ENCODE data around the gene KDM5A. TPM values are rescaled to one million over a fixed set of nuclear protein-coding genes. Genes with fewer than 3 reads are reported as not detected.

The KDM5A gene
- total RNA-seq, 2 donors from 2014 or later, result 85.9 to 86.1 TPM

DNA sequence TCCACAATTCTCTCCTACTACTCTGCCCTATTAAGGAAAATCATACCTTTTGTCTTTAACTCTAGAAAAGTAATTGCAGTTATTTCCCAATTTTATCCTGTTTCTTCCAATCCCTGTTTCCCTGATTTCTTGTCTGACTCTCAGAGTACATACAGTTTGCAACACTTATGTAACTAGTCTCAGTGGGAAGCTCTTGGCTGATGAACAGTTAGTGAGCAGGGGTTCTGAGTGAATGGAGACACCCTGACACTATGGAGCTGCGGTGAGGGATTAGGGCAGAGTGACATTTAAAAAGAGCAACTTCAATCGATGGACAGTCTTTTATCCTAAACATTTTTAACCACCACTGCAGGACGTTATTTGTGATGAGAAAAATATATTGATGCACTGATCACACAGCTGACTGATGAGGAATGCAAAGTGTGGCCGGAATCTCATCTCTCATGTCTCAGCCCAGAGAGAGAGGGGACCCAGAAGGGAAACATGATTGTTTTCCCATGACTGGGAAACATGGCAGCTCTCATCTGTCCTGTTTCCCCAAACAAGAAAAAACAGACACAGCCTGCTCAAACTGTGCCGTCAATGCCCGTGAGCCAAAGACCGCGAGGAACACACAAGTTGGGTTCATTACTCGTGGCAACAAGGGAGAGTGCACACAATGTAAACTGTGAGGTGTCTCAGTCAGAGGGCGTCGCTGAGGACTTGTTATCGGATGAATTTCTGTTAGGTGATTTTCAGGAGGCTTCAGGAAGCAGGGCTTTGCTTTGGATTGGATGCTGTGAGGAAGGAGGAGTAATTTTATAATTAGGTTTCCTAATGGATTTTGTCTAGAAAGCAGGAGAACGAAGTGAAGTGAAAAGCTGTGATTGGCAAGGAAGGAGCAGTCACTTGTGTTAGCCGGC lies 121.3 kb downstream of the KDM5A start:
- H3K36me3 Mint-ChIP-seq, result no peaks in the 10 kb centered on the region
- H3K27ac Mint-ChIP-seq, result no peak overlapping the region
- ATAC-seq, result no peak
- no peaks in the 10 kb centered on the region for H3K9me3 Mint-ChIP-seq
- no peak for DNase-seq (ENCODE audit: low spot score in 2 of 2)

DNA sequence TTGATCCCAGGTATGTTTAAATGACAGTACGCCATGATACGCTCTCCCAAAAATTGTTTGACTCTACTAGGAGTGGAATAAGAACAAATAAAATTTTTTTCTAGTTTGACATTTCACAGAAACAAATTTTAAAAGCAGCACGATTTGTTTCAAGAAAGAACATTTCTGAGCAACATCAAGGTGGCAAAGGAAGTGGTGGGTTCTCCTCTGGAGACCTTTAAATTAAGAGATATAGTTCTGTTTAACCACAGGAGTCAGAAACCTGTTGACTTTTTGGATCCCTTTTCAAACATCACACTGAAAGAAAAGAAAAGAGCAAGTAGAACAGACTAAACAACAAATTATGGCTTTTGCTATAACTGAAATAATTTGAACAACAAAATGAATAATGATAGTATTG lies 124.0 kb downstream of the KDM5A start:
- ATAC-seq (no peak), DNase-seq (ENCODE audit: low spot score in 2 of 2) (no peak)
- H3K9me3 Mint-ChIP-seq, result no peaks in the 10 kb centered on the region
- no peaks in the 10 kb centered on the region for H3K36me3 Mint-ChIP-seq
- no peak overlapping the region for H3K27ac Mint-ChIP-seq

GRCh38 chr12:264269-264668 lies 124.9 kb downstream of the KDM5A start:
- Mint-ChIP-seq H3K9me3 (no peaks in the 10 kb centered on the region), H3K27ac (no peak overlapping the region), H3K36me3 (no peaks in the 10 kb centered on the region)
- DNase-seq (ENCODE audit: low spot score in 2 of 2) (no peak), ATAC-seq (no peak)

DNA sequence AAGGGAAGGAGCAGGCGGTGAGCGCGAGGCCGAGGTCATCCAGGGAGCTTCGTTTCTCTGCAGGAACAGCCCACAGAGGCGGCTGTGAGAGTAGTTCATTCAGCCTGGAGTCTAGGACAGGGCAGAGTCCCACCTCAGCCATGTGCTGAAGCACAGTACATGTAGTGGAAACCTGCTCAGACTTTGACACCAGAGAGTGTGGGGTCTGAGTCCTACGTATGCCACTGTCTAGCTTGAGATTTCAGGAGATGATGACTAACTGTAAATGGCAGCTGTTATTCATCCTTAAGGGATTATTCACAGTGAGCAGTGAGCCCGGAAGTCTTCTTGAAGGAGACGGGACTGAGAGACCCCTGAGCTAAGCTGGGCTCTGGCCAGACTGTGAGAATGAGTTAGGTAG lies 125.5 kb downstream of the KDM5A start:
- Mint-ChIP-seq H3K36me3 (no peaks in the 10 kb centered on the region), H3K27ac (peak overlapping the region in 1 of 2 donors; percentile 77), H3K9me3 (no peaks in the 10 kb centered on the region)
- ATAC-seq (no peak), DNase-seq (ENCODE audit: low spot score in 2 of 2) (no peak)

- ATAC-seq (no peak), DNase-seq (ENCODE audit: low spot score in 2 of 2) (no peak)
- no peaks in the 10 kb centered on the region for H3K36me3 Mint-ChIP-seq
- H3K9me3 Mint-ChIP-seq, result no peaks in the 10 kb centered on the region
- H3K27ac Mint-ChIP-seq, result peak within 1 kb of the TSS in 1 of 2 donors; percentile 77
Measured at GRCh38 chr12:262817-263216, 126.3 kb downstream of the KDM5A start, which contains the start of gene SLC6A13. SLC6A13 (minus strand) TSS chr12:262836; CDS start chr12:260052, 2,784 bp downstream.

- H3K27ac Mint-ChIP-seq, result no peak overlapping the region
Measured at GRCh38 chr12:262113-262512, 127.0 kb downstream of the KDM5A start.

DNA sequence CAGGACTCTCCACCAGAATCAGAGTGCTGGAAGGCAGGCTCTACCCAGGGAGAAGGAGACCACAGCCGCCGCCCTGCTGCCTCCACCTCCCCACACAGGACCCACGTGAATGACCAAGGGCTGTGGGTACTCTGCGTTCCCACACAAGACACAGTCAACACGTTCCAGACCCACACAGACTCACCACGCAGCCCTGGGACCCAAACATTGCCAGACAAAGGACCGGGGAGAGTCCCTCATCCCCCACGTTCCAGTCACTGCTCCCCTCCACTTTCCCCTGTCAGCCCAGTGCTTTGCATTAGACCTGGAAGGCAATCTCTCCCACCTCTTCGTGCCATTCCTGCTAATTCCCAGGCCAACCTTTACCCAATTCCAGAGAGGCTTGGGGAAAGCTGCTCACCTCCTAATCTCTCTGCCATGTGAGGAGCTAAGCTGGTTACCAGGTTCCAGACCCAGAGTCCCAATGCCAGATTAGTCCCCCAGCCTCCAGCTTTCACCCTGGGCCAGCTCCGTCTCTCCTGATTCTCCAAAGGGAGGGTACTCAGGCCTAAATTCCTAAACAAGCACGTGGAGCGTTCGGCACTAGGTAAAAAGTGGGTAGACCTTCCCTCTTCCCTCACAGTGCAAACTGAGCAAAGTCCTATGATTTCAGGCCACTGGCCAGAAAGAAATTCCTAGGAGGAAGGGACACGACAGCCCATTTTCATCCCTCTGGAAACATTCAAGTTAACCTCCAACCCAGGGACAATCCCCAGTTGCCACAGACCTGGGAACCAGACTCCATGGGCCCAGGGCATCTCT lies 131.4 kb downstream of the KDM5A start:
- DNase-seq (ENCODE audit: low spot score in 2 of 2) (no peak), ATAC-seq (peak in 1 of 2 donors; percentile 7)
- Mint-ChIP-seq H3K27ac (no peak overlapping the region), H3K9me3 (no peaks in the 10 kb centered on the region), H3K36me3 (no peaks in the 10 kb centered on the region)

More at GRCh38 chr12:262113-262512, 127.0 kb downstream of the KDM5A start:
- Mint-ChIP-seq H3K9me3 (no peaks in the 10 kb centered on the region), H3K36me3 (no peaks in the 10 kb centered on the region)
- DNase-seq (ENCODE audit: low spot score in 2 of 2) (no peak), ATAC-seq (no peak)

- no peaks in the 10 kb centered on the region for H3K9me3 Mint-ChIP-seq
- ATAC-seq (peak in 1 of 2 donors; percentile 6), DNase-seq (ENCODE audit: low spot score in 2 of 2) (no peak)
- no peaks in the 10 kb centered on the region for H3K36me3 Mint-ChIP-seq
- H3K27ac Mint-ChIP-seq, result no peak overlapping the region
Measured at GRCh38 chr12:256958-257357, 132.2 kb downstream of the KDM5A start.

- no peaks in the 10 kb centered on the region for H3K9me3 Mint-ChIP-seq
Measured at GRCh38 chr12:256225-256624, 132.9 kb downstream of the KDM5A start.

DNA sequence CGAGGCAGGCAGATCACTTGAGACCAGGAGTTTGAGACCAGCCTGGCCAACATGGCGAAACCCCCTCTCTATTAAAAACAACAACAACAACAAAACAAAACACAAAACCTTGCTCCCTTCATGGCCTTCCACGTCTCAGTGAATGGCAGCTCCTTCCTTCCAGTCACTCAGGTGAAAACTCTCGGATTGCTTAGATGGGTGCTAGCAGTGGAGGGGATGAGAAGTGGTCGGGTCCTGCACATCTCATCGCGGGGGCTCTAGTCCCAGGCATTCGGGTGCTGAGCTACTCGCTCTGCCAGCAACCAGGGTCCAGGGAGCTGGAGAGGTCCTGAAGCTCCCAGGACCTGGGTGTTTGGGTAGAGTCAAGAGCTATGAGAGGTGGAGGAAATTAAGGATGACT lies 134.2 kb downstream of the KDM5A start:
- Mint-ChIP-seq H3K36me3 (no peaks in the 10 kb centered on the region), H3K27ac (no peak overlapping the region), H3K9me3 (no peaks in the 10 kb centered on the region)
- ATAC-seq (no peak), DNase-seq (ENCODE audit: low spot score in 2 of 2) (no peak)

More at GRCh38 chr12:256225-256624, 132.9 kb downstream of the KDM5A start:
- Mint-ChIP-seq H3K27ac (no peak overlapping the region), H3K36me3 (no peaks in the 10 kb centered on the region)
- ATAC-seq (no peak), DNase-seq (ENCODE audit: low spot score in 2 of 2) (no peak)

- no peaks in the 10 kb centered on the region for H3K9me3 Mint-ChIP-seq
- no peaks in the 10 kb centered on the region for H3K36me3 Mint-ChIP-seq
- no peak for ATAC-seq
- no peak overlapping the region for H3K27ac Mint-ChIP-seq
- DNase-seq (ENCODE audit: low spot score in 2 of 2), result no peak
Measured at GRCh38 chr12:254039-254438, 135.1 kb downstream of the KDM5A start.

GRCh38 chr12:253116-253831 lies 135.8 kb downstream of the KDM5A start:
- peaks cover 0 to under 1% of the 10 kb centered on the region in 2 donors for H3K9me3 Mint-ChIP-seq
- DNase-seq (ENCODE audit: low spot score in 2 of 2) (no peak), ATAC-seq (no peak)
- no peak overlapping the region for H3K27ac Mint-ChIP-seq
- no peaks in the 10 kb centered on the region for H3K36me3 Mint-ChIP-seq

- Mint-ChIP-seq H3K27ac (no peak overlapping the region), H3K9me3 (peaks cover 0 to 7% of the 10 kb centered on the region in 2 donors), H3K36me3 (peaks cover 0 to 6% of the 10 kb centered on the region in 2 donors)
- ATAC-seq, result no peak
- no peak for DNase-seq (ENCODE audit: low spot score in 2 of 2)
Measured at GRCh38 chr12:252636-253035, 136.5 kb downstream of the KDM5A start.

DNA sequence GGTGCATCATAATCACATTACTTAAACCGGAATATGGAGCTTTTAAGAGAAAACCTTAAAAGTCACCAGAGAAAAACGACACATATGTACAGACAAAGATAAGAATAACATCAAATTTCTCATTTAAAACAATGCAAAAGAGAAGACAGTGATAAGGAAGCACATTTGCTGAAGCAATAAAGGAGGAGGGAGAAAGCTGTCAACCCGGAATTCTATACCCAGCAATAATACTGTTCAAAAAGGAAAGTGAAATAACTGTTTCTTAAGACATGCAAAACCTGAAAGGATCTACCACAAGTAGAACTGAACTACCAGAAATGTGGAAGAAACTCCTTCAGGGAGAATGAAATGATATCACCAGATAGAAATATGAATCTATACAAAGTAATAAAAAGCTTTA lies 141.8 kb downstream of the KDM5A start:
- Mint-ChIP-seq H3K9me3 (peaks cover 4 to 20% of the 10 kb centered on the region in 2 donors), H3K36me3 (peaks cover 5 to 13% of the 10 kb centered on the region in 2 donors), H3K27ac (no peak overlapping the region)
- no peak for DNase-seq (ENCODE audit: low spot score in 2 of 2)
- no peak for ATAC-seq

- peaks cover 5 to 13% of the 10 kb centered on the region in 2 donors for H3K36me3 Mint-ChIP-seq
- no peak for DNase-seq (ENCODE audit: low spot score in 2 of 2)
- ATAC-seq, result no peak
- peak overlapping the region in 1 of 2 donors; percentile 60 for H3K27ac Mint-ChIP-seq
- H3K9me3 Mint-ChIP-seq, result peaks cover 4 to 20% of the 10 kb centered on the region in 2 donors
Measured at GRCh38 chr12:243381-243780, 145.7 kb downstream of the KDM5A start.

- ATAC-seq (no peak), DNase-seq (ENCODE audit: low spot score in 2 of 2) (no peak)
- H3K9me3 Mint-ChIP-seq, result peaks cover 4 to 12% of the 10 kb centered on the region in 2 donors
- peaks cover 5 to 6% of the 10 kb centered on the region in 2 donors for H3K36me3 Mint-ChIP-seq
- no peak overlapping the region for H3K27ac Mint-ChIP-seq
Measured at GRCh38 chr12:242496-242895, 146.6 kb downstream of the KDM5A start.
